K562 (cell line): ENCODE results near the gene ST6GALNAC6. TPM values are rescaled to one million over a fixed set of nuclear protein-coding genes. Genes with fewer than 3 reads are reported as not detected.

ENCODE experiments used
- ATAC-seq: fragments of 200-7000 bp; cut with Tn5 transposase; 3 replicates; pipeline ENCODE4 v1.9.1; 2020; ENCODE audit warnings: moderate library complexity
- BruUV-seq: library from RNA; stranded (reverse); fragments of 400-500 nt; replicated peaks from 2 replicates; lab custom pipeline; 2021; lab: Mats Ljungman, UMichigan
- CTCF ChIA-PET: fragments of 300-600 bp; formaldehyde crosslinking; extraction: SDS; loops from one replicate; lab custom pipeline; 2021; ENCODE audit warnings: low intra/inter-chr PET ratio; lab: Yijun Ruan, JAX
- POLR2A ChIA-PET: fragments of 300-600, 350-650 bp; sonication (Branson Sonifier 250); formaldehyde crosslinking; extraction: SDS; loops from one replicate; lab custom pipeline; 2021; ENCODE audit warnings: antibody characterized with exemption, inconsistent platforms; lab: Yijun Ruan, JAX
- DNase-seq, 4 experiments: peaks; one replicate each; pipeline versions ENCODE4 v3.0.0 to v3.0.0-alpha.2; 2011 to 2018; ENCODE audit warnings: low spot score in 3 of 4, mixed read lengths in 3 of 4; ENCODE audit errors: extremely low read depth in 1 of 4
- FAIRE-seq: peaks from 2 replicates; lab custom pipeline; 2011; peaks lifted over from hg19 to GRCh38; lab: Jason Lieb, UNC
- H2AFZ ChIP-seq: 2 replicates; pipeline ENCODE4 v1.6.0; 2011; ENCODE audit warnings: low read depth, low read length, control low read depth, inconsistent platforms
- H3K27ac ChIP-seq: fragments of 200-600 bp; 3 replicates; pipeline ENCODE4 v1.8.0; 2011; ENCODE audit warnings: low read depth, mild to moderate bottlenecking, control low read depth, inconsistent platforms, low read length, moderate library complexity, mixed read lengths; ENCODE audit errors: extremely low read depth
- H3K27me3 ChIP-seq, 2 experiments: fragments of 300-600 bp in 1 of 2; 2 replicates in 1 of 2; 3 replicates in 1 of 2; pipeline versions ENCODE4 v1.6.0 to v1.8.0; 2011; ENCODE audit warnings: inconsistent platforms in 2 of 2, low read length in 2 of 2, mild to moderate bottlenecking in 1 of 2, mixed read lengths in 1 of 2, moderate library complexity in 1 of 2; ENCODE audit not compliant: control insufficient read depth in 2 of 2, insufficient read depth in 2 of 2
- H3K36me3 ChIP-seq: fragments of 300-600 bp; 3 replicates; pipeline ENCODE4 v1.8.0; 2011; ENCODE audit warnings: mild to moderate bottlenecking, low read length, inconsistent platforms; ENCODE audit not compliant: control insufficient read depth, insufficient read depth
- H3K4me1 ChIP-seq, 2 experiments: fragments of 200-600 bp in 1 of 2; replicated peaks in 1 of 2; 2 replicates in 1 of 2; 3 replicates in 1 of 2; pipeline versions ENCODE4 v1.5.1 to v1.8.0; 2011; ENCODE audit warnings: inconsistent platforms in 2 of 2, low read length in 2 of 2, mild to moderate bottlenecking in 1 of 2, mixed read lengths in 1 of 2, moderate library complexity in 1 of 2; ENCODE audit not compliant: control insufficient read depth in 2 of 2, insufficient read depth in 2 of 2
- H3K4me2 ChIP-seq: 2 replicates; pipeline ENCODE4 v1.6.1; 2011; ENCODE audit warnings: low read length, control low read depth, inconsistent platforms, mixed read lengths; ENCODE audit not compliant: insufficient read depth
- H3K4me3 ChIP-seq: fragments of 200-600 bp; sonication (generic), shearing (Covaris generic); 2 replicates; pipeline ENCODE4 v1.5.1; 2016; ENCODE audit warnings: control low read depth, inconsistent platforms
- H3K79me2 ChIP-seq: fragments of 200-600 bp; 3 replicates; pipeline ENCODE4 v1.8.0; 2011; ENCODE audit warnings: low read length, inconsistent platforms; ENCODE audit not compliant: control insufficient read depth, insufficient read depth
- H3K9ac ChIP-seq, 2 experiments: 2 replicates each; pipeline versions ENCODE4 v1.6.0 to v1.6.1; 2011; ENCODE audit warnings: low read depth in 2 of 2, low read length in 2 of 2, control low read depth in 1 of 2, inconsistent platforms in 1 of 2, mild to moderate bottlenecking in 1 of 2, mixed read lengths in 1 of 2; ENCODE audit not compliant: insufficient read depth in 1 of 2
- H3K9me1 ChIP-seq: one replicate; pipeline ENCODE4 v1.6.0; 2011; ENCODE audit warnings: inconsistent platforms, mild to moderate bottlenecking, low read length, moderate library complexity; ENCODE audit not compliant: control insufficient read depth, insufficient read depth
- H3K9me3 ChIP-seq: replicated peaks from 2 replicates; pipeline ENCODE4 v1.5.1; 2011; ENCODE audit warnings: low read depth, low read length, inconsistent platforms; ENCODE audit not compliant: control insufficient read depth, insufficient read depth
- H4K20me1 ChIP-seq: replicated peaks from 2 replicates; pipeline ENCODE4 v1.6.1; 2011; ENCODE audit warnings: low read length, inconsistent platforms, mixed read lengths; ENCODE audit not compliant: control insufficient read depth, insufficient read depth
- ARID4B ChIP-seq: sonication (generic); formaldehyde crosslinking; IDR thresholded peaks from 2 replicates; pipeline ENCODE4 v1.8.0; 2022; ENCODE audit warnings: mild to moderate bottlenecking, missing genetic modification reagents
- CGGBP1 ChIP-seq: fragments of 250-450 bp; sonication (Bioruptor Pico); IDR thresholded peaks from 2 replicates; pipeline ENCODE4 v1.9.0; 2021; ENCODE audit warnings: mild to moderate bottlenecking
- DDX20 ChIP-seq: fragments of 450-650 bp; IDR thresholded peaks from 2 replicates; pipeline ENCODE4 v1.6.1; 2016; ENCODE audit warnings: missing genetic modification characterization, low read depth, mild to moderate bottlenecking, missing compliant biosample characterization, moderate library complexity
- MEF2A ChIP-seq: IDR thresholded peaks from 2 replicates; pipeline ENCODE4 v1.6.1; 2011; ENCODE audit warnings: low read depth, mild to moderate bottlenecking, low read length, moderate library complexity; ENCODE audit not compliant: control insufficient read depth
- NEUROD1 ChIP-seq: fragments of 150-350 bp; IDR thresholded peaks from 2 replicates; pipeline ENCODE4 v1.6.1; 2014; ENCODE audit warnings: borderline replicate concordance, low read length, low read depth; ENCODE audit not compliant: partially characterized antibody
- NR0B1 ChIP-seq: fragments of 450-650 bp; IDR thresholded peaks from one replicate; pipeline ENCODE4 v1.6.1; 2018; ENCODE audit warnings: mild to moderate bottlenecking, moderate library complexity; ENCODE audit not compliant: partially characterized antibody
- PHF21A ChIP-seq: fragments of 450-650 bp; IDR thresholded peaks from 2 replicates; pipeline ENCODE4 v1.6.1; 2017; ENCODE audit warnings: low read depth, borderline replicate concordance
- PHTF2 ChIP-seq: fragments of 250-450 bp; sonication (Bioruptor Pico); IDR thresholded peaks from 2 replicates; pipeline ENCODE4 v1.5.0; 2021; ENCODE audit warnings: mild to moderate bottlenecking
- POLR2AphosphoS5 ChIP-seq: IDR thresholded peaks from 2 replicates; pipeline ENCODE4 v1.6.1; 2011; ENCODE audit warnings: mild to moderate bottlenecking, low read depth, low read length, moderate library complexity; ENCODE audit not compliant: control insufficient read depth, insufficient read depth
- RCOR1 ChIP-seq, 2 experiments: IDR thresholded peaks; 2 replicates each; pipeline ENCODE4 v1.6.1; 2012; ENCODE audit warnings: low read depth in 2 of 2, low read length in 2 of 2, borderline replicate concordance in 1 of 2, improper control_type of control experiment in 1 of 2
- YBX1 ChIP-seq: fragments of 450-650 bp; IDR thresholded peaks from 2 replicates; pipeline ENCODE4 v1.7.1; 2016; ENCODE audit warnings: mild to moderate bottlenecking
- ZNF239 ChIP-seq: fragments of 250-450 bp; sonication (Bioruptor Pico); IDR thresholded peaks from 2 replicates; pipeline ENCODE4 v1.4.0; 2020; ENCODE audit warnings: mild to moderate bottlenecking
- ZNF408 ChIP-seq: fragments of 250-450 bp; sonication (Bioruptor Pico); IDR thresholded peaks from 2 replicates; pipeline ENCODE4 v1.4.0; 2020; ENCODE audit warnings: low read depth, mild to moderate bottlenecking, moderate library complexity
- WGBS: fragments of 100-300 bp; shearing (Covaris generic); methylation state at CpG from one replicate; pipeline ENCODE4 v1.1.6; 2016; ENCODE audit warnings: low coverage, mixed read lengths; ENCODE audit not compliant: insufficient coverage; ENCODE audit errors: missing lambda C conversion rate; 5-methylcytosine and 5-hydroxymethylcytosine counted together
- in situ Hi-C: fragments of 300-500 bp; cut with MboI; formaldehyde crosslinking; loops from 4 replicates; pipeline ENCODE4 v1.15.0; 2018; ENCODE audit warnings: inconsistent platforms, mixed read lengths
- intact Hi-C: fragments of 100-400 bp; cut with micrococcal nuclease; formaldehyde crosslinking; loops from 2 replicates; pipeline ENCODE4 v1.14.2; 2022
- polyA plus RNA-seq, 8 experiments: library from polyadenylated mRNA; depleted of rRNA in 4 of 8; stranded (reverse) in 5 of 8; unstranded in 3 of 8; fragments of >200 nt; fragmentation: Nextera tagmentation in 2 of 8; fragmentation: Illumina TruSeq in 1 of 8; extraction: Ambion mirVana in 2 of 8; extraction: Trizol in 1 of 8; gene quantifications; 2 replicates each; pipeline versions ENCODE4 v1.2.1 to v1.2.3, GENCODE V29; 2011 to 2014; ENCODE audit warnings: inconsistent platforms in 1 of 8, missing spikeins in 1 of 8
- total RNA-seq, 7 experiments: library from RNA; depleted of rRNA in 6 of 7; stranded (reverse); fragments of >200 nt in 6 of 7; fragmentation: Illumina TruSeq in 2 of 7; extraction: Trizol in 2 of 7; gene quantifications; 2 replicates each; pipeline versions ENCODE4 v1.2.1 to v1.2.3, GENCODE V29; 2011 to 2021; ENCODE audit warnings: low replicate concordance in 1 of 7

The ST6GALNAC6 gene
- total and polyA plus RNA-seq, 9 of the 15 experiments (the other 6 are each of a cell fraction or from before 2014, with no cell fraction given) = 0.13 to 23.0 (median 14.5) TPM

GRCh38 chr9:127935765-127936221 lies 36.4 kb upstream of the ST6GALNAC6 start:
- 9% methylated on average over 4 of the region's 4 CpGs for WGBS
- Histone ChIP-seq H3K27ac (peak overlapping the region; percentile 88), H3K36me3 (peaks cover 27% of the 10 kb centered on the region; the same call in 2 of the 3 replicates), H3K4me1 (peaks cover 62 to 82% of the 10 kb centered on the region in 2 experiments), H3K9me3 (no peaks in the 10 kb centered on the region), H3K79me2 (peaks cover 45% of the 10 kb centered on the region), H3K9ac (peak overlapping the region; percentile 89 to 96; a peak in 3 of 4 replicates), H2AFZ (no peak overlapping the region), H4K20me1 (peaks cover 18% of the 10 kb centered on the region; the same call in 1 of the 2 replicates), H3K4me3 (peak overlapping the region; percentile 70), H3K9me1 (peaks cover 3% of the 10 kb centered on the region), H3K4me2 (peak overlapping the region; percentile 97), H3K27me3 (no peaks in the 10 kb centered on the region)
- intact Hi-C loops = no loop called here
- ChIA-PET POLR2A (interaction anchor here (0.6 to 1.6 kb wide), 2 partner anchors 25 to 122 kb away, joined by 4 read pairs; no protein-coding TSS in a partner anchor), CTCF (no interaction called here)
- ATAC-seq (peak; percentile 63), FAIRE-seq (peak; percentile 96), DNase-seq (peak; percentile 54 to 92 (median 71))
- in situ Hi-C loops = loop anchor here (5.0 kb wide), 2 partner anchors 97 to 182 kb away; no protein-coding TSS in a partner anchor
- no TSS peak for BruUV-seq
- TF ChIP-seq NEUROD1 = no peak
- TF ChIP-seq NR0B1 = no peak
- no peak for TF ChIP-seq PHF21A
- no peak for TF ChIP-seq YBX1
- no peak for TF ChIP-seq MEF2A
- TF ChIP-seq PHTF2 (CRISPR knock-in tag) = no peak
- TF ChIP-seq ZNF408 (CRISPR knock-in tag) = no peak
- TF ChIP-seq RCOR1 (IDR thresholded peaks at IDR 0.05; ENCODE audit: borderline replicate concordance in 1 of 2, low read depth in 2 of 2, low read length in 2 of 2) = peak in 1 of 2 experiments; percentile 82; a peak in 3 of 4 replicates
- TF ChIP-seq ZNF239 (CRISPR knock-in tag) = no peak
- TF ChIP-seq CGGBP1 (CRISPR knock-in tag) = no peak
- peak; percentile 55 for TF ChIP-seq ARID4B (CRISPR knock-in tag)
- no peak for TF ChIP-seq DDX20 (tag)
- TF ChIP-seq POLR2AphosphoS5 = peak; percentile 61; the same call in 1 of the 2 replicates
